HEK293 (cell line): ENCODE data around the gene CPTP.

Experiments
- MYNN ChIP-seq: fragments of 450-650 bp; formaldehyde crosslinking; IDR thresholded peaks from 2 replicates; pipeline ENCODE4 v1.5.1; 2016; ENCODE audit warnings: missing biosample characterization, missing genetic modification characterization, borderline replicate concordance
- ZBTB20 ChIP-seq: fragments of 450-650 bp; formaldehyde crosslinking; IDR thresholded peaks from 2 replicates; pipeline ENCODE4 v1.5.1; 2016; ENCODE audit warnings: missing biosample characterization, missing genetic modification characterization
- ZNF274 ChIP-seq, 2 experiments: fragments of 200-500 bp in 1 of 2; fragments of 450-650 bp in 1 of 2; sonication (Bioruptor generic) in 1 of 2; formaldehyde crosslinking in 1 of 2; IDR thresholded peaks; 2 replicates each; pipeline versions ENCODE4 v1.5.1 to v1.6.1; 2014 to 2016; ENCODE audit warnings: borderline replicate concordance in 1 of 2, inconsistent platforms in 1 of 2, low read length in 1 of 2, missing biosample characterization in 1 of 2, missing genetic modification characterization in 1 of 2
- TF ChIP-seq, protein P1 (sequence below): fragments of 450-650 bp; formaldehyde crosslinking; IDR thresholded peaks from 2 replicates; pipeline ENCODE4 v1.5.1; 2016; ENCODE audit warnings: missing biosample characterization, missing genetic modification characterization

DNA sequence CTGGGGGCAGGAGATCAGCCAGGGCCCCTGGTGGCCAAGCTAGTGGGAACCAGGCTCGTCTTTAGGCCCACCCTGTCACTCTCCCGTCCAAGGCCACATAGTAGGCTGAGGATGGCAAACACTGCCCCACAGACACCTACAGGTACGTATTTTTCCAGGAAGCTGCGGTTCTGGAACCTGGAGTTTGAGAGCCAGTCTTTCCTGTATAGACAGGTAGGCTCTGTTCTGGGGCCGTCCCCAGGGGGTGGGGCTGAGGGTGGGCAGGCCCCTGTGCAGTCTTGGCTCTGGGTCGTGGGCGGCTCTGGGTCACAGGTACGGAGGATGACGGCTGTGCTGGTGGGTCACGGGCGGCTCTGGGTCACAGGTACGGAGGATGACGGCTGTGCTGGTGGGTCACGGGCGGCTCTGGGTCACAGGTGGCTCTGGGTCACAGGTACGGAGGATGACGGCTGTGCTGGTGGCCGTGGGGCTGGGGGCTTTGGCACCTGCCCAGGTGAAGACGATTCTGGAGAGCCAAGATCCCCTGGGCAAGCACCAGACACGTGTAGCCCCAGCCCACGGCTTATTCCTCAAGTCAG, 14.0 kb upstream of the CPTP start:
- no peak for TF ChIP-seq ZBTB20 (tag by site-specific recombination)
- TF ChIP-seq ZNF274 (IDR thresholded peaks at IDR 0.05; ENCODE audit: low read length), result no peak
- no peak for TF ChIP-seq ZNF274 (tag by site-specific recombination; IDR thresholded peaks at IDR 0.05; ENCODE audit: borderline replicate concordance)
- TF ChIP-seq, protein P1, sequence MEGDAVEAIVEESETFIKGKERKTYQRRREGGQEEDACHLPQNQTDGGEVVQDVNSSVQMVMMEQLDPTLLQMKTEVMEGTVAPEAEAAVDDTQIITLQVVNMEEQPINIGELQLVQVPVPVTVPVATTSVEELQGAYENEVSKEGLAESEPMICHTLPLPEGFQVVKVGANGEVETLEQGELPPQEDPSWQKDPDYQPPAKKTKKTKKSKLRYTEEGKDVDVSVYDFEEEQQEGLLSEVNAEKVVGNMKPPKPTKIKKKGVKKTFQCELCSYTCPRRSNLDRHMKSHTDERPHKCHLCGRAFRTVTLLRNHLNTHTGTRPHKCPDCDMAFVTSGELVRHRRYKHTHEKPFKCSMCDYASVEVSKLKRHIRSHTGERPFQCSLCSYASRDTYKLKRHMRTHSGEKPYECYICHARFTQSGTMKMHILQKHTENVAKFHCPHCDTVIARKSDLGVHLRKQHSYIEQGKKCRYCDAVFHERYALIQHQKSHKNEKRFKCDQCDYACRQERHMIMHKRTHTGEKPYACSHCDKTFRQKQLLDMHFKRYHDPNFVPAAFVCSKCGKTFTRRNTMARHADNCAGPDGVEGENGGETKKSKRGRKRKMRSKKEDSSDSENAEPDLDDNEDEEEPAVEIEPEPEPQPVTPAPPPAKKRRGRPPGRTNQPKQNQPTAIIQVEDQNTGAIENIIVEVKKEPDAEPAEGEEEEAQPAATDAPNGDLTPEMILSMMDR (tag by site-specific recombination), result no peak
- TF ChIP-seq MYNN (tag by site-specific recombination), result no peak
